B cell (primary cell): ENCODE measurements around the gene GANAB.

Source experiments
- EZH2 ChIP-seq: IDR thresholded peaks from 2 replicates; pipeline ENCODE4 v1.6.1; 2012; ENCODE audit warnings: borderline replicate concordance, low read depth, mild to moderate bottlenecking, moderate library complexity, low read length; ENCODE audit not compliant: insufficient read depth, poor library complexity, severe bottlenecking
- TF ChIP-seq, protein P1 (sequence below): fragments of 200-600 bp; IDR thresholded peaks from one replicate; pipeline ENCODE4 v1.8.0; 2022; ENCODE audit warnings: antibody characterized with exemption, mild to moderate bottlenecking

DNA sequence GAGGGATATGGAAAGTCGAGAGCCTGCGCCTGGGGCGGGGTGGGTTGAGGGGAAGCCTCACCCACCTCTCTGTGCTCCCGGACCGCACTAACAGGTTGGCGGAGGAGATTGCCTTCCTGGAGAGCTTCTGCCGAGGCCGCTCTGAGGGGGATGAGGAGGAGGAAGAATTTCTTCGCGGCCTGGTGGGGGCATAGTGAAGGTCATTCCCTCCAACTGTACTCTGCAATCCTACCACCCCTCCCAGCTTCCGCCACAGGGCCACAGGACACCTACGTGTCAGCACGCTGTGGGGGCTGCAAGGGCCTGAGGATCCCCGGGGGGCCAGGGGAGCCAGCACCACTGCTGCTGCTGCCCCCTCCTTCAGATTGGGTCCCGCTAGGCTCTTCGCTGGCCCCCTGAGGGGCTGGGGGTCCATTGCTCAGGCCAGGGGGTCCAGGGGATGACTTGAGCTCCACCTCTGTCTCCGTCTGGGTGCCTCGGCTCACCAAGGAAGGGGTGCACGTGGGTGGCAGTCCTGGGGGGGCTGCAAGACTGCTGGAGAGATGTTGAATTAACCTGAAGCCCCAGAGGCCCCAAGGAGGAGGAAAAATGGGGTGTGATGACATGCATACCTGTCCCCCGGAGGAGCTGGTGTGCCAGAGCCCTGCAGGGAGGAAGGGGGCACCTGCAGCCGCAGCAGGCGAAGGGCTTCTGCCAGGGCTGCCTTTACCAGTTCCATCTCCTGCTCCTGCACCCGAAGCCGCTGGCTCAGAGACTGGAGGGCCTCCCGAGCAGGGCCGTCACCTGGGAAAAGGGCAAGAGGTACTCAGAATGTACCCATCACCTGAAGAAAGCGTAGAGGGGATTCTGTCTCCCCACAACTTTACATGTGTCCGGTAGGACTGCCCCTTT is 35.4 kb downstream of the GANAB start:
- TF ChIP-seq, protein P1, sequence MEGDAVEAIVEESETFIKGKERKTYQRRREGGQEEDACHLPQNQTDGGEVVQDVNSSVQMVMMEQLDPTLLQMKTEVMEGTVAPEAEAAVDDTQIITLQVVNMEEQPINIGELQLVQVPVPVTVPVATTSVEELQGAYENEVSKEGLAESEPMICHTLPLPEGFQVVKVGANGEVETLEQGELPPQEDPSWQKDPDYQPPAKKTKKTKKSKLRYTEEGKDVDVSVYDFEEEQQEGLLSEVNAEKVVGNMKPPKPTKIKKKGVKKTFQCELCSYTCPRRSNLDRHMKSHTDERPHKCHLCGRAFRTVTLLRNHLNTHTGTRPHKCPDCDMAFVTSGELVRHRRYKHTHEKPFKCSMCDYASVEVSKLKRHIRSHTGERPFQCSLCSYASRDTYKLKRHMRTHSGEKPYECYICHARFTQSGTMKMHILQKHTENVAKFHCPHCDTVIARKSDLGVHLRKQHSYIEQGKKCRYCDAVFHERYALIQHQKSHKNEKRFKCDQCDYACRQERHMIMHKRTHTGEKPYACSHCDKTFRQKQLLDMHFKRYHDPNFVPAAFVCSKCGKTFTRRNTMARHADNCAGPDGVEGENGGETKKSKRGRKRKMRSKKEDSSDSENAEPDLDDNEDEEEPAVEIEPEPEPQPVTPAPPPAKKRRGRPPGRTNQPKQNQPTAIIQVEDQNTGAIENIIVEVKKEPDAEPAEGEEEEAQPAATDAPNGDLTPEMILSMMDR = no peak
- TF ChIP-seq EZH2 = no peak
